SK-N-SH treated with all-trans-retinoic acid at 6 μM for 48 hours (cell line): ENCODE results near the gene GAS2.

Source experiments
- ARNTL ChIP-seq: fragments of 450-650 bp; formaldehyde crosslinking; IDR thresholded peaks from 2 replicates; pipeline ENCODE4 v1.5.0; 2020; ENCODE audit warnings: low read depth, mild to moderate bottlenecking, moderate library complexity, borderline replicate concordance
- ESRRG ChIP-seq: fragments of 250-450 bp; sonication (Bioruptor Pico); IDR thresholded peaks from 2 replicates; pipeline ENCODE4 v1.6.1; 2021; ENCODE audit warnings: mild to moderate bottlenecking
- ISL1 ChIP-seq: fragments of 250-450 bp; sonication (Bioruptor Pico); IDR thresholded peaks from 2 replicates; pipeline ENCODE4 v2.1.2; 2022; ENCODE audit warnings: mild to moderate bottlenecking, moderate library complexity
- OSR1 ChIP-seq: fragments of 250-450 bp; sonication (Bioruptor Pico); IDR thresholded peaks from 2 replicates; pipeline ENCODE4 v1.8.0; 2022; ENCODE audit warnings: moderate library complexity, mild to moderate bottlenecking, inconsistent platforms
- ZNF565 ChIP-seq: fragments of 450-650 bp; formaldehyde crosslinking; conservative IDR thresholded peaks from 2 replicates; pipeline ENCODE4 v1.5.0; 2020; ENCODE audit warnings: low read depth, mild to moderate bottlenecking, moderate library complexity
- ZNF70 ChIP-seq: fragments of 450-650 bp; formaldehyde crosslinking; IDR thresholded peaks from 2 replicates; pipeline ENCODE4 v1.5.0; 2020; ENCODE audit warnings: mild to moderate bottlenecking, moderate library complexity
- TF ChIP-seq, protein P1 (sequence below): fragments of 250-450 bp; sonication (Bioruptor Pico); IDR thresholded peaks from 2 replicates; pipeline ENCODE4 v1.8.0; 2021; ENCODE audit warnings: low read depth, mild to moderate bottlenecking, moderate library complexity, borderline replicate concordance
- TF ChIP-seq, protein P2 (sequence below): fragments of 250-450 bp; sonication (Bioruptor Pico); IDR thresholded peaks from 2 replicates; pipeline ENCODE4 v1.5.0; 2020; ENCODE audit warnings: mild to moderate bottlenecking, moderate library complexity
- TF ChIP-seq, protein P3 (sequence below): fragments of 250-450 bp; sonication (Bioruptor Pico); IDR thresholded peaks from 2 replicates; pipeline ENCODE4 v1.8.0; 2020; ENCODE audit warnings: mild to moderate bottlenecking, moderate library complexity, borderline replicate concordance
- TF ChIP-seq, protein P4 (sequence below): fragments of 250-450 bp; sonication (Bioruptor Pico); IDR thresholded peaks from 2 replicates; pipeline ENCODE4 v1.5.1; 2020; ENCODE audit warnings: low read depth, mild to moderate bottlenecking, moderate library complexity

DNA sequence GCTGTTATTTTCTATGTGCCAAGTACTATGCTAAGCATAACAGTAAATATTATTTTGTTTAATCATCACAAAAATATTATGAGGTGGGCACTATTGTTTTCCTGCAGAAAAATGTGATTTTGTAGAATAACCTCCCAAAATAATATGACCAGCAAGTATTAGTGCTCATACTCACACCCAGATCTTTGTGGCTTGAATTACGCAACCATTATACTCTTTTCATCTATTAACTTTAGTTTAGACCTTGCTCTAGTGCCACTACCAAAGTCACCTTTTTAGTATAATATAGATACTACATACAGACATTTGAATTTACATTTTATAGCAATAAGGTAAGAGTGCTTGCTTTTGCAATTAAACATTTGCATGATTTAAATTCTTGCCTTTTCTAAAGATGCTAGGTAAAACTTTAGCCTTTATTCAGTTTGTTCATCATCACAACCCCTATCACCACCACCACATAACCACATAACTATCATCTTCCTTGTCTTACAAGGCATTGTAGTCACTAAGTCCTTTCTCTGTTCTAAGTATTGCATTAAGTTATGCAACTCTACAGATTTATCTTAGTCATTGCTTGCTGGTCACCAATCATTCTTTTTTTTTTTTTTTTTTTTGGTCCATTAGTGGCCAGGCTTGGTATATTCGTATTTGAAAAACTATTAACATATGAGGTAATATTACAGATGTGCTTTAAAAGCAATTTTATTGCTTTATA lies 68.4 kb downstream of the GAS2 start:
- TF ChIP-seq ARNTL (CRISPR knock-in tag) (no peak), ZNF565 (CRISPR knock-in tag) (no peak), OSR1 (CRISPR knock-in tag) (no peak), ISL1 (CRISPR knock-in tag) (peak; percentile 21; the same call in 1 of the 2 replicates), ESRRG (CRISPR knock-in tag) (no peak), ZNF70 (CRISPR knock-in tag) (no peak)
- TF ChIP-seq, protein P1, sequence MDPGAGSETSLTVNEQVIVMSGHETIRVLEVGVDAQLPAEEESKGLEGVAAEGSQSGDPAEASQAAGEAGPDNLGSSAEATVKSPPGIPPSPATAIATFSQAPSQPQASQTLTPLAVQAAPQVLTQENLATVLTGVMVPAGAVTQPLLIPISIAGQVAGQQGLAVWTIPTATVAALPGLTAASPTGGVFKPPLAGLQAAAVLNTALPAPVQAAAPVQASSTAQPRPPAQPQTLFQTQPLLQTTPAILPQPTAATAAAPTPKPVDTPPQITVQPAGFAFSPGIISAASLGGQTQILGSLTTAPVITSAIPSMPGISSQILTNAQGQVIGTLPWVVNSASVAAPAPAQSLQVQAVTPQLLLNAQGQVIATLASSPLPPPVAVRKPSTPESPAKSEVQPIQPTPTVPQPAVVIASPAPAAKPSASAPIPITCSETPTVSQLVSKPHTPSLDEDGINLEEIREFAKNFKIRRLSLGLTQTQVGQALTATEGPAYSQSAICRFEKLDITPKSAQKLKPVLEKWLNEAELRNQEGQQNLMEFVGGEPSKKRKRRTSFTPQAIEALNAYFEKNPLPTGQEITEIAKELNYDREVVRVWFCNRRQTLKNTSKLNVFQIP, result no peak
- TF ChIP-seq, protein P2, sequence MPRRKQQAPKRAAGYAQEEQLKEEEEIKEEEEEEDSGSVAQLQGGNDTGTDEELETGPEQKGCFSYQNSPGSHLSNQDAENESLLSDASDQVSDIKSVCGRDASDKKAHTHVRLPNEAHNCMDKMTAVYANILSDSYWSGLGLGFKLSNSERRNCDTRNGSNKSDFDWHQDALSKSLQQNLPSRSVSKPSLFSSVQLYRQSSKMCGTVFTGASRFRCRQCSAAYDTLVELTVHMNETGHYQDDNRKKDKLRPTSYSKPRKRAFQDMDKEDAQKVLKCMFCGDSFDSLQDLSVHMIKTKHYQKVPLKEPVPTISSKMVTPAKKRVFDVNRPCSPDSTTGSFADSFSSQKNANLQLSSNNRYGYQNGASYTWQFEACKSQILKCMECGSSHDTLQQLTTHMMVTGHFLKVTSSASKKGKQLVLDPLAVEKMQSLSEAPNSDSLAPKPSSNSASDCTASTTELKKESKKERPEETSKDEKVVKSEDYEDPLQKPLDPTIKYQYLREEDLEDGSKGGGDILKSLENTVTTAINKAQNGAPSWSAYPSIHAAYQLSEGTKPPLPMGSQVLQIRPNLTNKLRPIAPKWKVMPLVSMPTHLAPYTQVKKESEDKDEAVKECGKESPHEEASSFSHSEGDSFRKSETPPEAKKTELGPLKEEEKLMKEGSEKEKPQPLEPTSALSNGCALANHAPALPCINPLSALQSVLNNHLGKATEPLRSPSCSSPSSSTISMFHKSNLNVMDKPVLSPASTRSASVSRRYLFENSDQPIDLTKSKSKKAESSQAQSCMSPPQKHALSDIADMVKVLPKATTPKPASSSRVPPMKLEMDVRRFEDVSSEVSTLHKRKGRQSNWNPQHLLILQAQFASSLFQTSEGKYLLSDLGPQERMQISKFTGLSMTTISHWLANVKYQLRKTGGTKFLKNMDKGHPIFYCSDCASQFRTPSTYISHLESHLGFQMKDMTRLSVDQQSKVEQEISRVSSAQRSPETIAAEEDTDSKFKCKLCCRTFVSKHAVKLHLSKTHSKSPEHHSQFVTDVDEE (CRISPR knock-in tag), result no peak
- TF ChIP-seq, protein P3, sequence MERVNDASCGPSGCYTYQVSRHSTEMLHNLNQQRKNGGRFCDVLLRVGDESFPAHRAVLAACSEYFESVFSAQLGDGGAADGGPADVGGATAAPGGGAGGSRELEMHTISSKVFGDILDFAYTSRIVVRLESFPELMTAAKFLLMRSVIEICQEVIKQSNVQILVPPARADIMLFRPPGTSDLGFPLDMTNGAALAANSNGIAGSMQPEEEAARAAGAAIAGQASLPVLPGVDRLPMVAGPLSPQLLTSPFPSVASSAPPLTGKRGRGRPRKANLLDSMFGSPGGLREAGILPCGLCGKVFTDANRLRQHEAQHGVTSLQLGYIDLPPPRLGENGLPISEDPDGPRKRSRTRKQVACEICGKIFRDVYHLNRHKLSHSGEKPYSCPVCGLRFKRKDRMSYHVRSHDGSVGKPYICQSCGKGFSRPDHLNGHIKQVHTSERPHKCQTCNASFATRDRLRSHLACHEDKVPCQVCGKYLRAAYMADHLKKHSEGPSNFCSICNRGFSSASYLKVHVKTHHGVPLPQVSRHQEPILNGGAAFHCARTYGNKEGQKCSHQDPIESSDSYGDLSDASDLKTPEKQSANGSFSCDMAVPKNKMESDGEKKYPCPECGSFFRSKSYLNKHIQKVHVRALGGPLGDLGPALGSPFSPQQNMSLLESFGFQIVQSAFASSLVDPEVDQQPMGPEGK (CRISPR knock-in tag), result no peak
- TF ChIP-seq, protein P4, sequence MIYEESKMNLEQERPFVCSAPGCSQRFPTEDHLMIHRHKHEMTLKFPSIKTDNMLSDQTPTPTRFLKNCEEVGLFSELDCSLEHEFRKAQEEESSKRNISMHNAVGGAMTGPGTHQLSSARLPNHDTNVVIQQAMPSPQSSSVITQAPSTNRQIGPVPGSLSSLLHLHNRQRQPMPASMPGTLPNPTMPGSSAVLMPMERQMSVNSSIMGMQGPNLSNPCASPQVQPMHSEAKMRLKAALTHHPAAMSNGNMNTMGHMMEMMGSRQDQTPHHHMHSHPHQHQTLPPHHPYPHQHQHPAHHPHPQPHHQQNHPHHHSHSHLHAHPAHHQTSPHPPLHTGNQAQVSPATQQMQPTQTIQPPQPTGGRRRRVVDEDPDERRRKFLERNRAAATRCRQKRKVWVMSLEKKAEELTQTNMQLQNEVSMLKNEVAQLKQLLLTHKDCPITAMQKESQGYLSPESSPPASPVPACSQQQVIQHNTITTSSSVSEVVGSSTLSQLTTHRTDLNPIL (CRISPR knock-in tag), result no peak
